Measurements from ENCODE around the gene EN2. TPM values are rescaled to one million over a fixed set of nuclear protein-coding genes. Genes with fewer than 3 reads are reported as not detected.
A peak's percentile ranks its signal among the peaks of the same experiment; 100 is the strongest.

Gene EN2
- polyA plus RNA-seq, 4 donors: not detected

DNA sequence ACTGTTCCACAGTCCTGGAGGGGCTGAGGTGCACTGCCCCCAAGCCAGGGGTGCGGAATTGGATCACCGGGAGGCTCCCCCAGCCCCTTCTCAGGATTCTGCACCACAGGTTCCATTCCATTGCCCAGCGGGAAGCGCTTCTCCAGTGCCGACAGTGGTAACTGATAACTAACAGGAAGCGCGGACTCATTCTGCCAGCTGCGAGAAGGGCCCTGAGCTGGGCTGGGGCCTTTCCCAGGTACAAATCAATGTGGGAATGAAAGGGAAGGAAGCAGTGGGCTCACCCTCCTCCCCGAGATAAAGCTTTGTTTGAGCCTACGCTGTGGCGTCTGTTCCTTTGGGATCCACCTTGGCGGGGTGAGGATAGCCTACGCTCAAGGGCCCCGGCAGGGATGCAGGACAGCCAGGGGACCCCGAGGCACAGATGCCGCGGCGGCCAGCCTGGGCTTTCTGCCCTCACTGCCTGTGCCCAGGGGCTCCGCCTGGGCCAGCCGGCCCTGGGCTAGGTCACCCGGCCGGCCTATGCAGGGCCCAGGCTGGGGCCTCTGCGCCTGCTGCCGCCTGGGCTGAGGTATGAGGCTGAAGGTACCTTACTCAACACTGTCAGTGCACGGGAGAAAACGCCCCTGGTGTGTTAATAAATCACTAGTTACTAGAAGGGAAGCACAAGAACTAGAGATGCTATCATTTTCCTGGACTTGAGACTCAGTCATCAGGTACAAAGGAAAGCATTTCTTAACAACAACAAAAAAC is 39.4 kb downstream of the EN2 start:
- no peaks in the 10 kb centered on the region for H3K36me3 ChIP-seq (ENCODE audit: control insufficient read depth in 3 of 3, insufficient read depth in 2 of 3, low read depth in 1 of 3, low read length in 3 of 3)
- H3K27ac ChIP-seq (ENCODE audit: low read depth in 1 of 3, low read length in 2 of 3): no peak overlapping the region
- DNase-seq (peak; percentile 9 to 73), FAIRE-seq (no peak)
- peaks cover 0 to 66% (median 11%) of the 10 kb centered on the region in 3 donors for H3K27me3 ChIP-seq (ENCODE audit: control insufficient read depth in 3 of 3, insufficient read depth in 3 of 3, low read length in 3 of 3)
- no peak overlapping the region for H3K4me3 ChIP-seq (ENCODE audit: low read depth in 1 of 3, low read length in 3 of 3)
- 65 to 72% (median 72%) methylated on average over 26 of the region's 26 CpGs for WGBS, 3 donors
- no peaks in the 10 kb centered on the region for H3K4me1 ChIP-seq (ENCODE audit: control insufficient read depth in 3 of 3, insufficient read depth in 2 of 3, low read depth in 1 of 3, low read length in 2 of 3)
- H3K9me3 ChIP-seq (ENCODE audit: control insufficient read depth in 2 of 2, insufficient read depth in 1 of 2, low read depth in 1 of 2, low read length in 1 of 2): no peaks in the 10 kb centered on the region

DNA sequence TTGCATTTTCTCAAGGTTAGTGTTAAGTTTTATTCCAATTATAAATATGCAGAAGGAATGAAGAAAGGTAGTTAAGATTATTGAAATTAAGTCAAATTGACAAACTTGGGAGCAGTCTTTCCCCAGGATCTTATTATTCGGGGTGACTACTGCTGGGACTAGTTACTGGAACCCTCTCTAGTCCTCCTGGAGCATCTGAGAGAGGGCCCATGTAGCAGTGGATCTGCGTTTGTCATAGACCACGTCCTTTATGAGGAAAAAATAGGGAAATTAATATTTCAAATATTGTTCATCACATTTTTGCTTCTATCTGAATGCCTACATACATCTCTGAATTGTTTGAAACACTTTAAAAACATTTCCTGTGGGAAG is 47.5 kb downstream of the EN2 start:
- peaks cover 9 to 74% (median 29%) of the 10 kb centered on the region in 3 donors for H3K27me3 ChIP-seq (ENCODE audit: control insufficient read depth in 3 of 3, insufficient read depth in 3 of 3, low read length in 3 of 3)
- H3K4me1 ChIP-seq (ENCODE audit: control insufficient read depth in 3 of 3, insufficient read depth in 2 of 3, low read depth in 1 of 3, low read length in 2 of 3): peaks cover 0 to 4% (median 4%) of the 10 kb centered on the region in 3 donors
- no peak overlapping the region for H3K27ac ChIP-seq (ENCODE audit: low read depth in 1 of 3, low read length in 2 of 3)
- WGBS, 3 donors: 15 to 39% (median 31%) methylated on average over 3 of the region's 3 CpGs
- DNase-seq (no peak), FAIRE-seq (no peak)
- H3K9me3 ChIP-seq (ENCODE audit: control insufficient read depth in 2 of 2, insufficient read depth in 1 of 2, low read depth in 1 of 2, low read length in 1 of 2): no peaks in the 10 kb centered on the region
- H3K36me3 ChIP-seq (ENCODE audit: control insufficient read depth in 3 of 3, insufficient read depth in 2 of 3, low read depth in 1 of 3, low read length in 3 of 3): no peaks in the 10 kb centered on the region
- H3K4me3 ChIP-seq (ENCODE audit: low read depth in 1 of 3, low read length in 3 of 3): no peak overlapping the region

DNA sequence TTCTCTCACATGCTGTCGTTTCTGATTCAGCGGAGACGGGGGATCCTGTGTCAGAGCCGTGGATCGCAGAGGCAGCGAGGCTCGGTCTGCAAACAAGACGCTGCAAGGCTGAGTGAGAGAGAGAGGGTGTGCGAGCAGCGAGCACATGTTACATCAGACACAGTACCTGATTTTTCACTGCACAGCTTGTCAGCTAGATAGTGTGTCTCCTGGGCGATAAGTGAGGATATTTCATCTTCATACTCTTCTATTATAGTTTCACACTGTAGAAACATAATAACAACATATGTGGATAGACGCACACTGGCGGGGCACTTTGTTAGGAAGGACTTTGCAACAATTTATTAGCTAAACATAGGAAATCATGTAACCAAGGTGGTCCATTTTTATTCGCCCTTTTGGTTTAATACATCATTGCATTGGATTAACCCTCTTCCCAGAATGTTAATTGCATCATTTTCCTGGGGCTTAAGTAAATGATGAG is 49.0 kb downstream of the EN2 start:
- H3K4me1 ChIP-seq (ENCODE audit: control insufficient read depth in 3 of 3, insufficient read depth in 2 of 3, low read depth in 1 of 3, low read length in 2 of 3): peaks cover 0 to 4% (median 4%) of the 10 kb centered on the region in 3 donors
- no peaks in the 10 kb centered on the region for H3K36me3 ChIP-seq (ENCODE audit: control insufficient read depth in 3 of 3, insufficient read depth in 2 of 3, low read depth in 1 of 3, low read length in 3 of 3)
- 7 to 16% (median 9%) methylated on average over 14 of the region's 14 CpGs for WGBS, 3 donors
- H3K9me3 ChIP-seq (ENCODE audit: control insufficient read depth in 2 of 2, insufficient read depth in 1 of 2, low read depth in 1 of 2, low read length in 1 of 2): no peaks in the 10 kb centered on the region
- H3K4me3 ChIP-seq (ENCODE audit: low read depth in 1 of 3, low read length in 3 of 3): no peak overlapping the region
- FAIRE-seq: no peak
- no peak overlapping the region for H3K27ac ChIP-seq (ENCODE audit: low read depth in 1 of 3, low read length in 2 of 3)
- peak in 1 of 2 donors; percentile 30 for DNase-seq
- peaks cover 9 to 72% (median 26%) of the 10 kb centered on the region in 3 donors for H3K27me3 ChIP-seq (ENCODE audit: control insufficient read depth in 3 of 3, insufficient read depth in 3 of 3, low read length in 3 of 3)

DNA sequence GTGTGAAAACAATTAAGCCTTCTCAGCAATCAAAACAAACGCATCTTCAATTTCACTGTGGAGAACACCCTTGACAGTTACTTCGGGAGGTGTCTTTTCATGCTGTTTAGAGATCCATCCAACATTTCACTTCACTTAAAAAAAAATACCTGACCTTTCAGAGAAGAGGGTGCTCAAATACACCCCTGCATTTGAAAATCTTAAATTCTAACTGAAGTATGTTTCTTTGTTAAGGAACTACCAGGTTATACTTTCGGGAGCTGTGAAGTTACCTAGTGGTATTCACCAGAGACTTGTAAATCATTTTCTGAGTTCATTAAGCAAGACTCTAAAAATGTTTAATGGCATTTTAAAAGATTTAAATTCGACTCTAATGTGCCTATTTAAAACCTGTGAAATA is 49.6 kb downstream of the EN2 start:
- no peak overlapping the region for H3K4me3 ChIP-seq (ENCODE audit: low read depth in 1 of 3, low read length in 3 of 3)
- H3K9me3 ChIP-seq (ENCODE audit: control insufficient read depth in 2 of 2, insufficient read depth in 1 of 2, low read depth in 1 of 2, low read length in 1 of 2): no peaks in the 10 kb centered on the region
- FAIRE-seq (no peak), DNase-seq (no peak)
- WGBS, 3 donors: 5 to 11% (median 9%) methylated on average over 4 of the region's 4 CpGs
- peaks cover 9 to 75% (median 28%) of the 10 kb centered on the region in 3 donors for H3K27me3 ChIP-seq (ENCODE audit: control insufficient read depth in 3 of 3, insufficient read depth in 3 of 3, low read length in 3 of 3)
- H3K4me1 ChIP-seq (ENCODE audit: control insufficient read depth in 3 of 3, insufficient read depth in 2 of 3, low read depth in 1 of 3, low read length in 2 of 3): peaks cover 0 to 4% (median 4%) of the 10 kb centered on the region in 3 donors
- H3K27ac ChIP-seq (ENCODE audit: low read depth in 1 of 3, low read length in 2 of 3): no peak overlapping the region
- H3K36me3 ChIP-seq (ENCODE audit: control insufficient read depth in 3 of 3, insufficient read depth in 2 of 3, low read depth in 1 of 3, low read length in 3 of 3): no peaks in the 10 kb centered on the region

DNA sequence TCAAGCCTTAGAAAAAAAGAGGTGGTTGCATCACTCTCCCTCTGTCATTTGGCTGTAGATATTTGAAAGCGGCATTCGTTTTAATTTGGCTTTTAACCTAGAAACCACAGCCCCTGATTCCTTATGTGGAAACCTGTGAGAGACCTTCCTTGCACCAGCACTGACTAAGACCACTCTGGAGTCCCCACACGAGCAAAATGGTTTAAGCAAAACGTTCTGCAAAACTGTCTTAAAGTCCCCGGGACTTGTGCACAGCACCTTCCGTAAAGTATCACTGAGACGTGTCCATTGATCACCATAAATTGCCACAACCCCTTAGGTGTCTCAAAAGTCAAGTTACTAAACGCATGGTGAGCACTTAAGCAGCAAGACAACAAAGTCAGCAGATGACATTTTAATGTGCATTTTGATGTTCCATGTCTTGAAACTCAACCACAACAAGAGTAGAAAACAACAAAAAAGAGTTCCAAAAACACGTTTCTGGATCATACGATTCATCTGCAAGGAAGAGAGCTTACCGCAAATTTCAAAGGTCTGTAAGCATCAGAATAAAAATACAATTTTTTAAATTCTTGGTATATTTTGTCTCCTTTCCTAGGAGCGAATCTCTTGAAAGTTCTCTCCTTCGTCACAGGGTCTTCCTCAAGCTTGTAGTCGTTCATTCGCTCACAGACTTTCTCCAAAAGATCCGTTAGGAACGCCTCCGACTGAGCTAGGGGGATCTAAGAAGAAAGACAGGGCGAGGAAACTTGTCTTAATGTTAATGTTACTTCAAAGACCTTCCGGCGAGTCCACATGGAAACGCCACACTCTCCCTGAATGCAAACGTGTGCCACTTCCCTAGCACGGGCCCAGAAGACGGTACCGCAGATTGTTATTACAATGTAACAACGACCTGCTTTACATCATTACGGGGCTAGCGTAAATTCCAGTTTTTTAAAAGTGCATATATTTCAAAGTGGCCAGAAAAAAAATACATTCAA is 50.7 kb downstream of the EN2 start:
- no peaks in the 10 kb centered on the region for H3K9me3 ChIP-seq (ENCODE audit: control insufficient read depth in 2 of 2, insufficient read depth in 1 of 2, low read depth in 1 of 2, low read length in 1 of 2)
- no peak for DNase-seq
- H3K4me3 ChIP-seq (ENCODE audit: low read depth in 1 of 3, low read length in 3 of 3): no peak overlapping the region
- H3K27me3 ChIP-seq (ENCODE audit: control insufficient read depth in 3 of 3, insufficient read depth in 3 of 3, low read length in 3 of 3): peaks cover 9 to 73% (median 26%) of the 10 kb centered on the region in 3 donors
- FAIRE-seq: no peak
- peaks cover 0 to 4% (median 4%) of the 10 kb centered on the region in 3 donors for H3K4me1 ChIP-seq (ENCODE audit: control insufficient read depth in 3 of 3, insufficient read depth in 2 of 3, low read depth in 1 of 3, low read length in 2 of 3)
- 9 to 15% (median 9%) methylated on average over 29 of the region's 29 CpGs for WGBS, 3 donors
- no peaks in the 10 kb centered on the region for H3K36me3 ChIP-seq (ENCODE audit: control insufficient read depth in 3 of 3, insufficient read depth in 2 of 3, low read depth in 1 of 3, low read length in 3 of 3)
- no peak overlapping the region for H3K27ac ChIP-seq (ENCODE audit: low read depth in 1 of 3, low read length in 2 of 3)

DNA sequence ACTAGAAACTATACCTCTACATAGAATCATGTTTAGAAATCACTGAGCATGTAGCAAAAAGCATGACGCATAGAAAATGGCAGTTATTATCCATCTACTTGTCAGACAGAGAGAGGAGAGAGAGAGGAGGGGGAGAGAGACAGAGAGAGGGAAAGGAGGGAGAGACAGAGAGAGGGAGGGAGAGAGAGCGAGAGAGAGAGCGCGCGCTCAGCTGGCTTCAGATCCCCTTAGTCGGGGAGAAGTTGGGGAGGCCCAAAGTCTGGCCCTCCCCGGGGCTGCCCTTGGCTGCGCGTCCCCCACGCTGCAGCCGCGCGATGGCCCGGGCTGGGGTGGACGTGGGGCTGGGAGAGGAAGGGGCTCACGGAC is 51.4 kb downstream of the EN2 start:
- H3K27me3 ChIP-seq (ENCODE audit: control insufficient read depth in 3 of 3, insufficient read depth in 3 of 3, low read length in 3 of 3): peaks cover 9 to 76% (median 26%) of the 10 kb centered on the region in 3 donors
- no peaks in the 10 kb centered on the region for H3K36me3 ChIP-seq (ENCODE audit: control insufficient read depth in 3 of 3, insufficient read depth in 2 of 3, low read depth in 1 of 3, low read length in 3 of 3)
- H3K27ac ChIP-seq (ENCODE audit: low read depth in 1 of 3, low read length in 2 of 3): no peak overlapping the region
- DNase-seq (no peak), FAIRE-seq (no peak)
- H3K9me3 ChIP-seq (ENCODE audit: control insufficient read depth in 2 of 2, insufficient read depth in 1 of 2, low read depth in 1 of 2, low read length in 1 of 2): no peaks in the 10 kb centered on the region
- 2 to 19% (median 5%) methylated on average over 11 to 16 of the region's 16 CpGs for WGBS, 3 donors
- H3K4me1 ChIP-seq (ENCODE audit: control insufficient read depth in 3 of 3, insufficient read depth in 2 of 3, low read depth in 1 of 3, low read length in 2 of 3): peaks cover 0 to 4% (median 4%) of the 10 kb centered on the region in 3 donors
- H3K4me3 ChIP-seq (ENCODE audit: low read depth in 1 of 3, low read length in 3 of 3): peak overlapping the region in 1 of 3 donors; percentile 16

DNA sequence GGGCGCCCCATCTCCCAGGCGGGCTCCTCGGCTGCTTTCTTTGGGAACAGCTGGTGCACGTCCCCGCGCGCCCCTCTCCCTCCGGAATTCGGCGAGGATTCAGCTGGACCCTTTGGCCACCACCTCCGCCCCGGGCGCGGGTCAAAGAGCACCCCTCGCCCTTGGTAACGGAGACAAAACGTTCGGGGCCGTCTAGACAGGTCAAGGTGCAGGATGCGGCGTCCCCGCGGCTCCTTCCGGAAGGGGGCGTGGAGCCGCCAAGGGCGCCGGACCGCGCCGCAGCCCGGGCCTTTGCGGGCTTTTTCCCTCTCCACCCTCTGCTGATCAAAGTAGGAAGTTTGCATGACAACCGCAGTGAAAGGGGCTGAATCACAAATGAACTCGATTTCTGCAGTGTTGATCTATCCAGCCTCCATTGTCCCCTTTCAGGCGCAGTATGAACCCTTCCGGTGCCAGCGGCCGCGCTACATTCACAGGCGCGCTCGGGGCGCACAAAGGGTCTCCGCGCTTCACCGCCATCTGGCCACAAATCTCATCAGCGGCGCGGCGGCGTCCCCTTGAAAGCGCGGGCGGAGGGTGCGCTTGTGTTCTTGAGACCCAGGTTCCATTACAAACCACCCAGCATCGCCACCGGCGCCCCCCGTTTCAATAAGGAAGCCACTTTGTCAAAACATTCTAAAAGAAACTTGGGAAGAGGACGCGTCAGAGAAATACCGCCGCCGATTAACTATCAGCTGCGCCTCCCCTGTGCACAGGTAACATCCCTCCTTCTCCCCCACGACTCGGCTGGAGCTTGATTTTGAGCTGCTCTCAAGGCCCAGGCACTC is 52.0 kb downstream of the EN2 start:
- peaks cover 9 to 73% (median 25%) of the 10 kb centered on the region in 3 donors for H3K27me3 ChIP-seq (ENCODE audit: control insufficient read depth in 3 of 3, insufficient read depth in 3 of 3, low read length in 3 of 3)
- peak overlapping the region in 1 of 3 donors; percentile 16 for H3K4me3 ChIP-seq (ENCODE audit: low read depth in 1 of 3, low read length in 3 of 3)
- no peaks in the 10 kb centered on the region for H3K9me3 ChIP-seq (ENCODE audit: control insufficient read depth in 2 of 2, insufficient read depth in 1 of 2, low read depth in 1 of 2, low read length in 1 of 2)
- H3K27ac ChIP-seq (ENCODE audit: low read depth in 1 of 3, low read length in 2 of 3): no peak overlapping the region
- peaks cover 0 to 4% (median 4%) of the 10 kb centered on the region in 3 donors for H3K4me1 ChIP-seq (ENCODE audit: control insufficient read depth in 3 of 3, insufficient read depth in 2 of 3, low read depth in 1 of 3, low read length in 2 of 3)
- 1 to 4% (median 2%) methylated on average over 68 of the region's 68 CpGs for WGBS, 3 donors
- no peaks in the 10 kb centered on the region for H3K36me3 ChIP-seq (ENCODE audit: control insufficient read depth in 3 of 3, insufficient read depth in 2 of 3, low read depth in 1 of 3, low read length in 3 of 3)
- FAIRE-seq: no peak
- peak in 1 of 2 donors; percentile 38 for DNase-seq

Data from small intestine (tissue), 7 donors.